Glomerular visceral epithelial cell (primary cell): ENCODE data around the gene LRBA.
"Not testable (repeated sequence)": the region's sequence is repeated elsewhere in the genome, so short reads cannot be mapped to it uniquely, and the experiment has no call there.

Experiments used
- DNase-seq: peaks from one replicate; pipeline ENCODE4 v3.0.0-alpha.2; 2016; ENCODE audit errors: extremely low spot score

LRBA gene

DNA sequence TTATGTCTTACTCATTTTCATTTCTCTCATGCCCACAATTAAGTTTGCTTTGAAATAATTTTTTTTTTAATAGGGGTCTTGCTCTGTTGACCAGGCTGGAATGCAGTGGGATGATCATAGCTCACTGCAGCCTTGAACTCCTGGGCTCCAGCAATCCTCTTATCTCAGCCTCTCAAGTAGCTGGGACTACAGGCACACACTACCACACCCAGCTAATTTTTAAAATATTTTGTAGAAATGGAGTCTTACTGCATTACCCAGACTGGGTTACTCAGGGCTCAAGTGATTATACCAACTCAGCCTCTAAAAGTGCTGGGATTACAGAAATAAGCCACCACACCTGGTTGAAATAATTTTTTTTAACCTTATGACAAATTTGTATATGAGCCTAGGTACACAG is 452.3 kb downstream of the LRBA start:
- DNase-seq, result no peak

DNA sequence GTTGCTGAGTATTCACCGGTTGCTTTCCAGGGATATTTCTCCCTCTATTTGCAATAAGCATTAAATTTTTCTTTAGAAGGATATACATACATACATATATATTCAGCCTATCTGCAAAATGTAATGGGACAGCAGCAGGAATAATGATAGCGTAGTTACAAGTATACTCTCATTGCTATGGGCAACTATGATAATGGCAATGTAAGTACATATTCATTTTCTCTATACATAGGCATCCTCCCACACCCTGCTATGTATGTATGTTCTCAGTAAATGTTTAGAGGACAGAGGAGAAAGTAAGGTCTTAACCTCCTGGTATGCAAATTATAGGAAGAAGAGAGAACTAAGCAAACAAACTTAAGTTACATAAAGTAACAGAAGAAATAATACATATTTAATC is 452.8 kb downstream of the LRBA start:
- no peak for DNase-seq

- DNase-seq, result no peak
Observed at GRCh38 chr4:150561143-150561737, 453.8 kb downstream of the LRBA start.

GRCh38 chr4:150557811-150558210 is 457.3 kb downstream of the LRBA start:
- not testable (repeated sequence) for DNase-seq

- DNase-seq, result no peak
Observed at GRCh38 chr4:150547154-150547838, 467.8 kb downstream of the LRBA start.

DNA sequence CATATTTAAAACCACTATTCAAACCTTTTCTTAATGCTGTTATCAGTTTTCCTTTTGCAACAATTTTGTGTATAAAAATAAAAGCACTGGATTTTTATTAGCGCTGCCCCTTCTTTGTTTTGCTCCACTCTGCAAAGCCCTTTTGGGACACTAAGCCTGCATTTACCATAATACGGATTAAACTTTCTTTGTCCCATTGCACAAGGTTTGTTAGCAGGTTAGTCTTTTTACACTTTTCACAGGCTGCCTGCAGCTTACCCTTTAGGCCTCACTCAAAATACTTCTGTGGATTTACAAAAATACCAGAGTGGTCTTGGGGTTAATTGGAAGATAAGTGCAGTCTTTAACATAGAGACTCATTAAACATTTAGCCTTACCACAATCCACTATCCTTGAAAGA is 468.8 kb downstream of the LRBA start:
- no peak for DNase-seq

GRCh38 chr4:150543042-150543441 is 472.0 kb downstream of the LRBA start:
- DNase-seq, result no peak

GRCh38 chr4:150541681-150542080 is 473.4 kb downstream of the LRBA start:
- no peak for DNase-seq

GRCh38 chr4:150540959-150541360 is 474.1 kb downstream of the LRBA start:
- DNase-seq, result no peak

GRCh38 chr4:150540536-150540935 is 474.5 kb downstream of the LRBA start:
- no peak for DNase-seq

DNA sequence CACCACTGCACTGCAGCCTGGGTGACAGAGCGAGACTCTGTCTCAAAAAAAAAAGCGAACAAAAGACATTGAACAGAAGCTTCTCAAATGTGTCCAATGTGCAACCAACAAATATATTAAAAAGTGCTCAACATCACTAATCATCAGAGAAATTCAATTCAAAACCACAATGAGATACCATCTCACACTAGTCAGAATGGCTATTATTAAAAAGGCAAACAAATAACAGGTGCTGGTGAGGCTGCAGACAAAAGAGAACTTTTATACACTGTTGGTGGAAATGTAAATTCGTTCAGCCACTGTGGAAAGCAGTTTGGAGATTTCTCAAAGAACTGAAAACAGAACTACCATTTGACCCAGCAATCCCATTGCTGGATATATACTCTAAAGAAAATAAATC is 477.2 kb downstream of the LRBA start:
- not testable (repeated sequence) for DNase-seq

GRCh38 chr4:150534818-150535217 is 480.3 kb downstream of the LRBA start:
- DNase-seq, result no peak

GRCh38 chr4:150533673-150534072 is 481.4 kb downstream of the LRBA start:
- no peak for DNase-seq

DNA sequence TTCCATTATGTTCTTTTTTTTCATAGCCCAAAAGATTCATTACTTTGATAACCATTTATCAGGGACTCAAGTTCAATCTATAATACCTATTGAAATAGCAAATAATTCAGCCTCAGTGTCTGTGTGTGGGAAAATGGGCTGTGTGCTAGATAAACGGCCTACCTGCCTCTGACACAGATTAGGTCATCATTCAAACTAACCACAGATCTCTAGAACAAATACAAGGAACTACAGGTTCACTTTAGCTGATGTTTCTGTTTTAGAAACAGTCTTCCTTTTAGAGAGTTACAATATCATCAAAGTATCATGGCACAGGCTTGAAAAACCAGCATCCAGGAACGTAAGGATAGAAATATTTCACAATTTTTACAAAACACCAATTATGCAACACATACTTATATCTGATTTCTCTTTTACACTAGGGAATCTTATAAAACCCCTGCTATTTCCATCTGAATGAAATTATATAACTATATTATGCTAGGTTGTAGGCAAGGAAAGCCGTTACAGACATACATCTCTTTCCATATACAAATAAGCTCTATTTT is 489.7 kb downstream of the LRBA start:
- peak; percentile 12 for DNase-seq

DNA sequence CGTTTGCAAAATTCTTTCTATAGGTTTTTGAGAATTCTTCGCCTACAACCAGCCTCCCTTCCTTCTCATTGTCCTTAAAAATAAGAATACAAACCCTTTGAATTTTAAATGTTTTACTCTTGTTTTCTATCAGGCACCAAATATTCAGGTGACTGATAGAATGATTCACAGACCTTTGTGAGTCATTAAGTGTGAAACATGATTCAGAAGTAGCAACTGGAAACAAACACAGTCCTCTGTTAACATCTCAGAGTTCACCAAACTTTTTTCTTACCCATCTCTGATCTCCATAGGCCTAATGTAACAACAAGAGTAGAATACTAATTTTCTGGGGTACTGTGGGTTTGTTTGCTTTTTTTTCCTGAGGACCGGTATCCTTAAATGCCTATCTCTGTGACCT is 496.5 kb downstream of the LRBA start:
- peak; percentile 35 for DNase-seq

- DNase-seq, result no peak
Observed at GRCh38 chr4:150515135-150515534, 499.9 kb downstream of the LRBA start.

DNA sequence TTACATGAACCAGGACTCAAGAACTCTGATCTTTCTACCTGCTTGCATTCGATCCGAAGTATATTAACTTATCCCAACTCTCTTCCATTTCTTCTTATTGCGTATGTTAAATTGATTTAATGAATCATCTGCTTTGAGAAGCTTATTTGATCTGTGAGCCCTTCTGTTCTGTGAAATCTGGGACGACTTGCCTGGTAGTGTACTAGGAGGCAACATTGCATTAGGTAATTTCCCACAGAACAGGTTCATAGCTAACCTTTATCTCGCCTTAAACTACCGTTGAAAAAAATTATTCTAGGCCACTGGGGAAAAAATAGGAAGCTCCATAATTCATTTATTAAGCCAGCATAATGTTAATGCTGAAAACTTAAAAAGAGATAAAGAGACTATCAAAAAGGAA is 500.4 kb downstream of the LRBA start:
- DNase-seq, result no peak

GRCh38 chr4:150510176-150510865 is 504.8 kb downstream of the LRBA start:
- peak; percentile 5 for DNase-seq

- not testable (repeated sequence) for DNase-seq
Observed at GRCh38 chr4:150507656-150508055, 507.4 kb downstream of the LRBA start.

GRCh38 chr4:150501983-150502382 is 513.1 kb downstream of the LRBA start:
- no peak for DNase-seq

GRCh38 chr4:150501009-150501727 is 513.9 kb downstream of the LRBA start:
- peak; percentile 24 for DNase-seq

DNA sequence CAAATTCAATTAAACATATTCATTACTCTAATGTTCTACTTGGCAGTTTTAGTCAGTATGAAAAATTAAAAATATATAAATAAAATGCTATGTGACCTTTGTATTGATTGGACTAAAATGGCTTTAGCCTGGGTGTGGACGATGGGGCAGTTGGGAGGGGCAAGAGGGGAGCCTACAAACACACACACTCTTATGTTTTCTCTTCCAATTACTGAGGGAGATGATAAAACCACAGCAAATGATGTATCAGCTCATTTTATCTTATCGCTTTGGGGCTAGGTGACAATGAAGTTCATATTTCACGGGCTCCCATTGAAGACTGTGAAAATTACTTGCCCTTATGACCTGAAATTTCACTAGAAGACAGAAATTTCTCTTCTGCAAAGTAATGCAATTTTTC is 517.5 kb downstream of the LRBA start:
- DNase-seq, result no peak
